Chondrocyte (in vitro differentiated cells): Measurements from ENCODE around the gene AGR3. TPM values are rescaled to one million over a fixed set of nuclear protein-coding genes. Genes with fewer than 3 reads are reported as not detected.

Experiments used
- DNase-seq: peaks from one replicate; pipeline ENCODE4 v3.0.0; 2021; ENCODE audit warnings: mixed read lengths, low spot score
- H3K27ac Mint-ChIP-seq: one replicate; pipeline ENCODE4 v1.8.0; 2021; ENCODE audit warnings: mild to moderate bottlenecking, moderate library complexity, mixed read lengths; ENCODE audit not compliant: unreplicated experiment
- H3K27me3 Mint-ChIP-seq: 2 replicates; pipeline ENCODE4 v1.8.0; 2021; ENCODE audit warnings: low read depth, mixed read lengths
- H3K36me3 Mint-ChIP-seq: 2 replicates; pipeline ENCODE4 v1.8.0; 2021; ENCODE audit warnings: low read depth, mixed read lengths
- H3K4me1 Mint-ChIP-seq: 2 replicates; pipeline ENCODE4 v1.8.0; 2021; ENCODE audit warnings: low read depth, mild to moderate bottlenecking, mixed read lengths
- H3K4me3 Mint-ChIP-seq: one replicate; pipeline ENCODE4 v1.8.0; 2021; ENCODE audit warnings: mild to moderate bottlenecking, moderate library complexity, mixed read lengths; ENCODE audit not compliant: unreplicated experiment
- H3K9me3 Mint-ChIP-seq: 2 replicates; pipeline ENCODE4 v1.8.0; 2021; ENCODE audit warnings: low read depth, mixed read lengths
- CTCF ChIP-seq: fragments of 200-600 bp; sonication (generic); IDR thresholded peaks from 2 replicates; pipeline ENCODE4 v1.5.0; 2021; ENCODE audit warnings: antibody characterized with exemption, mild to moderate bottlenecking, moderate library complexity
- total RNA-seq: library from RNA; stranded (reverse); gene quantifications from 3 replicates; pipeline ENCODE4 v1.2.1, GENCODE V29; 2021

Gene AGR3
- total RNA-seq, 1 donor from 2014 or later: not detected

- peaks cover 1% of the 10 kb centered on the region for H3K36me3 Mint-ChIP-seq
- no peak overlapping the region for H3K4me3 Mint-ChIP-seq
- H3K27me3 Mint-ChIP-seq: no peaks in the 10 kb centered on the region
- H3K27ac Mint-ChIP-seq: peak overlapping the region; percentile 68
- TF ChIP-seq CTCF: no peak
- peaks cover 37% of the 10 kb centered on the region for H3K4me1 Mint-ChIP-seq
- H3K9me3 Mint-ChIP-seq: peaks cover 6% of the 10 kb centered on the region
- DNase-seq: no peak
Observed at GRCh38 chr7:16839646-16840045, 42.1 kb downstream of the AGR3 start.

GRCh38 chr7:16838891-16839290 is 42.9 kb downstream of the AGR3 start:
- H3K36me3 Mint-ChIP-seq: peaks cover 1% of the 10 kb centered on the region
- no peak overlapping the region for H3K4me3 Mint-ChIP-seq
- peaks cover 37% of the 10 kb centered on the region for H3K4me1 Mint-ChIP-seq
- H3K9me3 Mint-ChIP-seq: peaks cover 6% of the 10 kb centered on the region
- no peaks in the 10 kb centered on the region for H3K27me3 Mint-ChIP-seq
- no peak for TF ChIP-seq CTCF
- H3K27ac Mint-ChIP-seq: no peak overlapping the region
- DNase-seq: no peak

GRCh38 chr7:16838386-16838785 is 43.4 kb downstream of the AGR3 start:
- H3K9me3 Mint-ChIP-seq: peaks cover 6% of the 10 kb centered on the region
- DNase-seq: no peak
- no peak for TF ChIP-seq CTCF
- no peaks in the 10 kb centered on the region for H3K27me3 Mint-ChIP-seq
- H3K4me1 Mint-ChIP-seq: peaks cover 37% of the 10 kb centered on the region
- H3K4me3 Mint-ChIP-seq: no peak overlapping the region
- peak overlapping the region; percentile 62 for H3K27ac Mint-ChIP-seq
- peaks cover 1% of the 10 kb centered on the region for H3K36me3 Mint-ChIP-seq

GRCh38 chr7:16836481-16836880 is 45.3 kb downstream of the AGR3 start:
- TF ChIP-seq CTCF: no peak
- peaks cover 31% of the 10 kb centered on the region for H3K4me1 Mint-ChIP-seq
- H3K36me3 Mint-ChIP-seq: peaks cover 1% of the 10 kb centered on the region
- H3K9me3 Mint-ChIP-seq: peaks cover 6% of the 10 kb centered on the region
- no peak overlapping the region for H3K27ac Mint-ChIP-seq
- no peaks in the 10 kb centered on the region for H3K27me3 Mint-ChIP-seq
- no peak overlapping the region for H3K4me3 Mint-ChIP-seq
- no peak for DNase-seq

GRCh38 chr7:16833373-16833772 is 48.4 kb downstream of the AGR3 start:
- H3K4me3 Mint-ChIP-seq: no peak overlapping the region
- H3K9me3 Mint-ChIP-seq: peaks cover 18% of the 10 kb centered on the region
- peaks cover 2% of the 10 kb centered on the region for H3K4me1 Mint-ChIP-seq
- no peak for TF ChIP-seq CTCF
- H3K27me3 Mint-ChIP-seq: no peaks in the 10 kb centered on the region
- peaks cover 2% of the 10 kb centered on the region for H3K36me3 Mint-ChIP-seq
- DNase-seq: no peak
- no peak overlapping the region for H3K27ac Mint-ChIP-seq
